ENCODE measurements around the gene KNTC1.

DNA sequence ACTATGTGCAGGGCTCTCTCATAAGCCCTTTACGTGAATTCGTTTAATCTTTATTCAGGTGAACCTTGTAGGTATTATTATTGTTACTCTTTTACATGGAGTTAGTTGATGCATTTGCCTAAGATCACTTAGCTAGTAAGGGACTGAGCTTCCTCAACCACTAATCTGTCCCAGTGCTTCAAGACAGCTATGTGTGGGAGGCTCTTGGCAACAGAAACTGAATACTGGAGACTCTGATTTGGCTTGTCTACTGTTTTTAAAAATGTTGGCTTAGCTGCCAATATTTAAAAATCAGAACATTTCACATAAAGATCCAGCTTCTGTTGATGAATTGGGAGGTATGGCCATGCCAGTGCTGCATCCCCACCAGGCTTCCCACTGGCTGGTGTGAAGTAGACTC lies 6.8 kb downstream of the KNTC1 start:
- TF ChIP-seq, protein P1, sequence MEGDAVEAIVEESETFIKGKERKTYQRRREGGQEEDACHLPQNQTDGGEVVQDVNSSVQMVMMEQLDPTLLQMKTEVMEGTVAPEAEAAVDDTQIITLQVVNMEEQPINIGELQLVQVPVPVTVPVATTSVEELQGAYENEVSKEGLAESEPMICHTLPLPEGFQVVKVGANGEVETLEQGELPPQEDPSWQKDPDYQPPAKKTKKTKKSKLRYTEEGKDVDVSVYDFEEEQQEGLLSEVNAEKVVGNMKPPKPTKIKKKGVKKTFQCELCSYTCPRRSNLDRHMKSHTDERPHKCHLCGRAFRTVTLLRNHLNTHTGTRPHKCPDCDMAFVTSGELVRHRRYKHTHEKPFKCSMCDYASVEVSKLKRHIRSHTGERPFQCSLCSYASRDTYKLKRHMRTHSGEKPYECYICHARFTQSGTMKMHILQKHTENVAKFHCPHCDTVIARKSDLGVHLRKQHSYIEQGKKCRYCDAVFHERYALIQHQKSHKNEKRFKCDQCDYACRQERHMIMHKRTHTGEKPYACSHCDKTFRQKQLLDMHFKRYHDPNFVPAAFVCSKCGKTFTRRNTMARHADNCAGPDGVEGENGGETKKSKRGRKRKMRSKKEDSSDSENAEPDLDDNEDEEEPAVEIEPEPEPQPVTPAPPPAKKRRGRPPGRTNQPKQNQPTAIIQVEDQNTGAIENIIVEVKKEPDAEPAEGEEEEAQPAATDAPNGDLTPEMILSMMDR (IDR thresholded peaks at IDR 0.05; ENCODE audit: insufficient read depth, low read length), result no peak
- no peak for TF ChIP-seq POLR2AphosphoS5 (IDR thresholded peaks at IDR 0.05; ENCODE audit: low read depth)
- TF ChIP-seq GABPA (IDR thresholded peaks at IDR 0.05; ENCODE audit: low read depth), result no peak
- no peak for TF ChIP-seq SPI1 (IDR thresholded peaks at IDR 0.05; ENCODE audit: borderline replicate concordance, low read depth)
- TF ChIP-seq, protein P2, sequence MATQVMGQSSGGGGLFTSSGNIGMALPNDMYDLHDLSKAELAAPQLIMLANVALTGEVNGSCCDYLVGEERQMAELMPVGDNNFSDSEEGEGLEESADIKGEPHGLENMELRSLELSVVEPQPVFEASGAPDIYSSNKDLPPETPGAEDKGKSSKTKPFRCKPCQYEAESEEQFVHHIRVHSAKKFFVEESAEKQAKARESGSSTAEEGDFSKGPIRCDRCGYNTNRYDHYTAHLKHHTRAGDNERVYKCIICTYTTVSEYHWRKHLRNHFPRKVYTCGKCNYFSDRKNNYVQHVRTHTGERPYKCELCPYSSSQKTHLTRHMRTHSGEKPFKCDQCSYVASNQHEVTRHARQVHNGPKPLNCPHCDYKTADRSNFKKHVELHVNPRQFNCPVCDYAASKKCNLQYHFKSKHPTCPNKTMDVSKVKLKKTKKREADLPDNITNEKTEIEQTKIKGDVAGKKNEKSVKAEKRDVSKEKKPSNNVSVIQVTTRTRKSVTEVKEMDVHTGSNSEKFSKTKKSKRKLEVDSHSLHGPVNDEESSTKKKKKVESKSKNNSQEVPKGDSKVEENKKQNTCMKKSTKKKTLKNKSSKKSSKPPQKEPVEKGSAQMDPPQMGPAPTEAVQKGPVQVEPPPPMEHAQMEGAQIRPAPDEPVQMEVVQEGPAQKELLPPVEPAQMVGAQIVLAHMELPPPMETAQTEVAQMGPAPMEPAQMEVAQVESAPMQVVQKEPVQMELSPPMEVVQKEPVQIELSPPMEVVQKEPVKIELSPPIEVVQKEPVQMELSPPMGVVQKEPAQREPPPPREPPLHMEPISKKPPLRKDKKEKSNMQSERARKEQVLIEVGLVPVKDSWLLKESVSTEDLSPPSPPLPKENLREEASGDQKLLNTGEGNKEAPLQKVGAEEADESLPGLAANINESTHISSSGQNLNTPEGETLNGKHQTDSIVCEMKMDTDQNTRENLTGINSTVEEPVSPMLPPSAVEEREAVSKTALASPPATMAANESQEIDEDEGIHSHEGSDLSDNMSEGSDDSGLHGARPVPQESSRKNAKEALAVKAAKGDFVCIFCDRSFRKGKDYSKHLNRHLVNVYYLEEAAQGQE (IDR thresholded peaks at IDR 0.05; ENCODE audit: insufficient replicate concordance, low read depth), result no peak

All from HL-60 (cell line).